ENCODE data around the gene FANK1.

The FANK1 gene

DNA sequence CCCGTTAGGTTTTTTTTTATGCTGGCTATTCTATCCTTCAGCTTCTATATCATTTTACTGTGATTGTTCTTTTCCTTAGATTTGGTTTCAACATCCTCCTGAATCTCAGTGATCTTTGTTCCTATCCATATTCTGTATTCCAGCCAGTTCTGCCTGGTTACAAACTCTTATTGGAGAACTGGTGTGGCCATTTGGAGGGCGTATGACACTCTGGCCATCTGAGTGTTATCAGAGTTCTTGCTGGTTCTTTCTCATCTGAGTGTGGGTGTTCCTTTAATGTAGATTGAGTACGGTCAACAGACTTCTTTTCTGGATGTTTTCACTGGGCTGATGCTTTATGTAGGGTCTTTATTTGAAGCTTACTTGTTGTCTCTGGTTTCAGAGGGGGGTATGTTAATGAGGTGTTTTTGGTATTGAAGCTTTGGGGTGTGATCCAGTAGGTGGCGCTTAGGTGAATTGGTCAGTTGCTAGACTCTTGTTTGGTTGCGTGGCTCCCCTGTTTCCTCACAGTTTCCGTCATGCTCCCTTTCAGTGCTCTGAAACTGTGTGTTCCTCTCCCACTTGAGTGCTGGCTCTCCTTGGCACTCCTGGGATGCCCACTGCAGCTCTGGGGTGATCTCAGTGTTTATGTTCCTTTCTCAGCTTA, 80.7 kb downstream of the FANK1 start:
- DNase-seq (ENCODE audit: low spot score): no peak
- in situ Hi-C loops (cut with MboI; ENCODE audit: low sequenced_read_pairs, unreplicated experiment): loop anchor here (25.0 kb wide), 1 partner anchor 535 kb away; no protein-coding TSS in a partner anchor
- TF ChIP-seq, protein P1, sequence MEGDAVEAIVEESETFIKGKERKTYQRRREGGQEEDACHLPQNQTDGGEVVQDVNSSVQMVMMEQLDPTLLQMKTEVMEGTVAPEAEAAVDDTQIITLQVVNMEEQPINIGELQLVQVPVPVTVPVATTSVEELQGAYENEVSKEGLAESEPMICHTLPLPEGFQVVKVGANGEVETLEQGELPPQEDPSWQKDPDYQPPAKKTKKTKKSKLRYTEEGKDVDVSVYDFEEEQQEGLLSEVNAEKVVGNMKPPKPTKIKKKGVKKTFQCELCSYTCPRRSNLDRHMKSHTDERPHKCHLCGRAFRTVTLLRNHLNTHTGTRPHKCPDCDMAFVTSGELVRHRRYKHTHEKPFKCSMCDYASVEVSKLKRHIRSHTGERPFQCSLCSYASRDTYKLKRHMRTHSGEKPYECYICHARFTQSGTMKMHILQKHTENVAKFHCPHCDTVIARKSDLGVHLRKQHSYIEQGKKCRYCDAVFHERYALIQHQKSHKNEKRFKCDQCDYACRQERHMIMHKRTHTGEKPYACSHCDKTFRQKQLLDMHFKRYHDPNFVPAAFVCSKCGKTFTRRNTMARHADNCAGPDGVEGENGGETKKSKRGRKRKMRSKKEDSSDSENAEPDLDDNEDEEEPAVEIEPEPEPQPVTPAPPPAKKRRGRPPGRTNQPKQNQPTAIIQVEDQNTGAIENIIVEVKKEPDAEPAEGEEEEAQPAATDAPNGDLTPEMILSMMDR (IDR thresholded peaks at IDR 0.05; ENCODE audit: borderline replicate concordance, control extremely low read depth, extremely low read depth, insufficient read depth, missing control alignments): no peak

DNA sequence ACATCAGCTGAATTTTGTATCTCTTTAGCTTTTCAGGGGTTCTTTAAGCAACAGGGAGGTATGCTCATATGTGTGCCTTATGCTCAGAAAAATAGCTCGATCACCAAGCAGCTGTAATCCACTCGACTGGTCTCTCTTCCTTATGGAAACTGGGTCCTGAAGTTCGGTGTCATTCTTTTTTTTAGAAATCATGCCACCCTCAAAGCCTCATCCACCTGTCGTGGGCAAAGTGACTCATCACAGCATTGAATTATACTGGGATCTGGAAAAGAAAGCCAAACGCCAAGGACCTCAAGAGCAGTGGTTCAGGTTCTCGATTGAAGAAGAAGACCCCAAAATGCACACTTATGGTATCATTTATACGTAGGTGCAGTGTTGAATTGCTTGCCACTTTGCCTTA, 83.6 kb downstream of the FANK1 start:
- DNase-seq (ENCODE audit: low spot score): no peak
- in situ Hi-C loops (cut with MboI; ENCODE audit: low sequenced_read_pairs, unreplicated experiment): loop anchor here (25.0 kb wide), 1 partner anchor 532 kb away; no protein-coding TSS in a partner anchor
- TF ChIP-seq, protein P1 (IDR thresholded peaks at IDR 0.05; ENCODE audit: borderline replicate concordance, control extremely low read depth, extremely low read depth, insufficient read depth, missing control alignments): no peak

GRCh38 chr10:125980521-125981035, 84.2 kb downstream of the FANK1 start:
- TF ChIP-seq, protein P1 (IDR thresholded peaks at IDR 0.05; ENCODE audit: borderline replicate concordance, control extremely low read depth, extremely low read depth, insufficient read depth, missing control alignments): no peak
- in situ Hi-C loops (cut with MboI; ENCODE audit: low sequenced_read_pairs, unreplicated experiment): loop anchor here (25.0 kb wide), 1 partner anchor 532 kb away; no protein-coding TSS in a partner anchor
- no peak for DNase-seq (ENCODE audit: low spot score)

- peak; percentile 57 for DNase-seq (ENCODE audit: low spot score)
- TF ChIP-seq, protein P1 (IDR thresholded peaks at IDR 0.05; ENCODE audit: borderline replicate concordance, control extremely low read depth, extremely low read depth, insufficient read depth, missing control alignments): peak; percentile 47
- in situ Hi-C loops (cut with MboI; ENCODE audit: low sequenced_read_pairs, unreplicated experiment): loop anchor here (25.0 kb wide), 1 partner anchor 530 kb away; no protein-coding TSS in a partner anchor
These were observed 86.0 kb downstream of the FANK1 start for GRCh38 chr10:125982260-125982948.

DNA sequence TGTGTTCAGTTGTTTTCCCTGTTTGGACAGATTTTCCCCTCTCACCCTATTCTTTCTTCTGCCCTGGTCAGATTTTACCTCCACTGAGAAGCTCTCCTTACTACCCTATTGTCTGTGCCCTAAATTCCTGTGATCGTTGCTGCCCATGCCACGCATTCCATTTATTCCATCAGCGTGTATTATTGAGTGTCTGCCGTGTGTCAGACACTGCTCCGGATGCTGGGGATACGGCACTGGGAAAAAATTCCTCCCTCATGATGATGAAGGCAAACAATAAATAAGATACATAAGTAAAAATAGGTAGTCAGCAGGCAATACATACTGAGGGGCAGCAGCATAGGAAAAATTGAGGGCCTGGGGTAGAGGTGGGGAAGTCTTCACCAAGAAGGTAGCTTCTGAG, 86.8 kb downstream of the FANK1 start:
- TF ChIP-seq, protein P1 (IDR thresholded peaks at IDR 0.05; ENCODE audit: borderline replicate concordance, control extremely low read depth, extremely low read depth, insufficient read depth, missing control alignments): no peak
- DNase-seq (ENCODE audit: low spot score): no peak
- in situ Hi-C loops (cut with MboI; ENCODE audit: low sequenced_read_pairs, unreplicated experiment): loop anchor here (25.0 kb wide), 1 partner anchor 529 kb away; no protein-coding TSS in a partner anchor

DNA sequence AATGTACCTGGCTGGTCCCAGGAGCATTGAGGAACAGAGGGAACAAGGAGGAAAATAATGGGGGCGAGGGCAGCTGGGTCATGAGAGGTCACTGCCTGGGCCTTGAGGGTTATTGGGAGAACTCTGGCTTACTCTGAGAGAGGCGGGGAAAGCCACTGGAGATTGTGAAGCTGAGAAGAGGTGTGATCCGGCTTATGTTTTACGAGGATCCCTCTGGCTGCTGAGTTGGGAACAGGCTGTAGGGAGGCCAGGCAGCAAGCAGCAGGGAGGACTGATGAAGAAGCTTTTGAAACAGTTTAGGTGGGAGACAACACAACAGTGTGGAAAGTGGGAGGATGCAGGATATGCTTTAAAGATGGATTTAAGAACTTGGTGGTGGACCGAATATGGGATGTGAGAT, 87.3 kb downstream of the FANK1 start:
- in situ Hi-C loops (cut with MboI; ENCODE audit: low sequenced_read_pairs, unreplicated experiment): loop anchor here (25.0 kb wide), 1 partner anchor 529 kb away; no protein-coding TSS in a partner anchor
- no peak for DNase-seq (ENCODE audit: low spot score)
- TF ChIP-seq, protein P1 (IDR thresholded peaks at IDR 0.05; ENCODE audit: borderline replicate concordance, control extremely low read depth, extremely low read depth, insufficient read depth, missing control alignments): no peak

Data from GM13976 (cell line).